PC-9 (cell line): ENCODE results near the gene HS3ST6. TPM values are rescaled to one million over a fixed set of nuclear protein-coding genes. Genes with fewer than 3 reads are reported as not detected.
"Not testable (repeated sequence)": the region's sequence is repeated elsewhere in the genome, so short reads cannot be mapped to it uniquely, and the experiment has no call there.

Source experiments
- BruUV-seq: library from RNA; stranded (reverse); fragments of 400-500 nt; replicated peaks from 2 replicates; lab custom pipeline; 2021; lab: Mats Ljungman, UMichigan
- CTCF ChIA-PET: fragments of 300-600 bp; sonication (Branson Sonifier 250); formaldehyde crosslinking; loops from one replicate; lab custom pipeline; 2022; ENCODE audit warnings: antibody characterized with exemption; lab: Charles Lee
- POLR2A ChIA-PET: fragments of 300-600 bp; sonication (Branson Sonifier 250); formaldehyde crosslinking; loops from one replicate; lab custom pipeline; 2022; ENCODE audit warnings: antibody characterized with exemption; ENCODE audit not compliant: unreplicated experiment; lab: Charles Lee
- DNase-seq, 2 experiments: peaks; one replicate each; pipeline versions ENCODE4 v3.0.0 to v3.0.0-alpha.2; 2015 to 2022; ENCODE audit warnings: mixed read lengths in 1 of 2
- H2AFZ ChIP-seq: fragments of 200-600 bp; sonication (generic); 2 replicates; pipeline ENCODE4 v1.8.1; 2017; ENCODE audit warnings: antibody characterized with exemption
- H3F3A ChIP-seq: fragments of 200-600 bp; sonication (generic); 2 replicates; pipeline ENCODE4 v1.8.1; 2017; ENCODE audit warnings: antibody characterized with exemption, mild to moderate bottlenecking, low read depth; ENCODE audit not compliant: insufficient read depth
- H3K27ac ChIP-seq: fragments of 200-600 bp; sonication (generic); 2 replicates; pipeline ENCODE4 v1.6.1; 2016; ENCODE audit warnings: mixed run types
- H3K27me3 ChIP-seq: fragments of 200-600 bp; sonication (generic); 2 replicates; pipeline ENCODE4 v1.6.1; 2016; ENCODE audit warnings: low read depth, mixed run types; ENCODE audit not compliant: insufficient read depth
- H3K36me3 ChIP-seq: fragments of 200-600 bp; sonication (generic); 2 replicates; pipeline ENCODE4 v1.6.1; 2016; ENCODE audit warnings: low read depth, mixed run types
- H3K4me1 ChIP-seq: fragments of 200-600 bp; sonication (generic); replicated peaks from 2 replicates; pipeline ENCODE4 v1.6.1; 2016; ENCODE audit warnings: mixed run types; ENCODE audit not compliant: insufficient read depth
- H3K4me2 ChIP-seq: fragments of 200-600 bp; sonication (generic); 2 replicates; pipeline ENCODE4 v1.6.1; 2017; ENCODE audit warnings: mixed run types
- H3K4me3 ChIP-seq: fragments of 200-600 bp; sonication (generic); 2 replicates; pipeline ENCODE4 v1.6.1; 2016; ENCODE audit warnings: mixed run types
- H3K79me2 ChIP-seq: fragments of 200-600 bp; sonication (generic); 2 replicates; pipeline ENCODE4 v1.6.1; 2017; ENCODE audit warnings: low read depth, mixed run types
- H3K9me2 ChIP-seq: fragments of 200-600 bp; sonication (generic); 2 replicates; pipeline ENCODE4 v1.8.1; 2017; ENCODE audit warnings: mild to moderate bottlenecking; ENCODE audit not compliant: insufficient read depth
- H3K9me3 ChIP-seq: fragments of 200-600 bp; sonication (generic); 2 replicates; pipeline ENCODE4 v1.8.1; 2016; ENCODE audit warnings: low read depth; ENCODE audit not compliant: insufficient read depth
- H4K20me1 ChIP-seq: fragments of 200-600 bp; sonication (generic); 2 replicates; pipeline ENCODE4 v1.8.1; 2017; ENCODE audit not compliant: insufficient read depth
- EZH2 ChIP-seq: fragments of 200-600 bp; sonication (generic); IDR thresholded peaks from 2 replicates; pipeline ENCODE4 v1.8.0; 2017; ENCODE audit warnings: antibody characterized with exemption, low read depth
- intact Hi-C: fragments of 100-400 bp; cut with micrococcal nuclease; formaldehyde crosslinking; loops from one replicate; pipeline ENCODE4 v1.10.0; 2022; ENCODE audit not compliant: unreplicated experiment
- total RNA-seq: library from RNA; stranded (reverse); gene quantifications from 2 replicates; pipeline ENCODE4 v1.2.3, GENCODE V29; 2021
- TF ChIP-seq, protein P1 (sequence below): fragments of 200-600 bp; sonication (generic); conservative IDR thresholded peaks from 2 replicates; pipeline ENCODE4 v1.6.1; 2017; ENCODE audit warnings: mixed run types, antibody characterized with exemption, mild to moderate bottlenecking, moderate library complexity

The HS3ST6 gene
- total RNA-seq, 1 experiment from 2014 or later, result not detected

DNA sequence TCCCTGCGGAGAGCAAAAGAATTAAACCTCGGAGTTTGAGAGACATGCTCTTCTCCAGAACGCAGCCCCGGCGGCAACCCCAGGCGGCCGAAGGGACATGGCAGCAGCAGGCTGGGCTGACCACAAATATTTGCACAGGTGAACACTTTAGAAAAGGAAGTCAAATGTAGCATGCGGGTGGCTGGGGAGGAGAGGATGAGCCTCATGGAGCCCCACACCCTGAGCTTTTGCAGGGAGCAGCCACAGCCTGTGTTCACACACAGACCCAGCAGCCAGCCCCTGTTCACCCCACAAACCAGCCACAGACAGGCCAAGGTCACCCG lies 17.8 kb downstream of the HS3ST6 start:
- Histone ChIP-seq H3K27ac (no peak overlapping the region), H3K9me2 (no peaks in the 10 kb centered on the region), H3K4me1 (peaks cover 14% of the 10 kb centered on the region), H3K9me3 (no peaks in the 10 kb centered on the region), H4K20me1 (no peaks in the 10 kb centered on the region), H3K79me2 (no peaks in the 10 kb centered on the region), H3K4me3 (peak overlapping the region; percentile 35; the same call in 1 of the 2 replicates), H3K27me3 (no peaks in the 10 kb centered on the region), H3F3A (peaks cover 14% of the 10 kb centered on the region; the same call in 1 of the 2 replicates), H3K4me2 (peak overlapping the region; percentile 71), H2AFZ (peak overlapping the region; percentile 54; the same call in 1 of the 2 replicates), H3K36me3 (no peaks in the 10 kb centered on the region)
- POLR2A ChIA-PET, result no interaction called here
- intact Hi-C loops, result no loop called here
- BruUV-seq, result no TSS peak
- no peak for TF ChIP-seq EZH2
- TF ChIP-seq, protein P1, sequence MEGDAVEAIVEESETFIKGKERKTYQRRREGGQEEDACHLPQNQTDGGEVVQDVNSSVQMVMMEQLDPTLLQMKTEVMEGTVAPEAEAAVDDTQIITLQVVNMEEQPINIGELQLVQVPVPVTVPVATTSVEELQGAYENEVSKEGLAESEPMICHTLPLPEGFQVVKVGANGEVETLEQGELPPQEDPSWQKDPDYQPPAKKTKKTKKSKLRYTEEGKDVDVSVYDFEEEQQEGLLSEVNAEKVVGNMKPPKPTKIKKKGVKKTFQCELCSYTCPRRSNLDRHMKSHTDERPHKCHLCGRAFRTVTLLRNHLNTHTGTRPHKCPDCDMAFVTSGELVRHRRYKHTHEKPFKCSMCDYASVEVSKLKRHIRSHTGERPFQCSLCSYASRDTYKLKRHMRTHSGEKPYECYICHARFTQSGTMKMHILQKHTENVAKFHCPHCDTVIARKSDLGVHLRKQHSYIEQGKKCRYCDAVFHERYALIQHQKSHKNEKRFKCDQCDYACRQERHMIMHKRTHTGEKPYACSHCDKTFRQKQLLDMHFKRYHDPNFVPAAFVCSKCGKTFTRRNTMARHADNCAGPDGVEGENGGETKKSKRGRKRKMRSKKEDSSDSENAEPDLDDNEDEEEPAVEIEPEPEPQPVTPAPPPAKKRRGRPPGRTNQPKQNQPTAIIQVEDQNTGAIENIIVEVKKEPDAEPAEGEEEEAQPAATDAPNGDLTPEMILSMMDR, result no peak
- CTCF ChIA-PET, result no interaction called here
- peak; percentile 53 to 57 for DNase-seq

DNA sequence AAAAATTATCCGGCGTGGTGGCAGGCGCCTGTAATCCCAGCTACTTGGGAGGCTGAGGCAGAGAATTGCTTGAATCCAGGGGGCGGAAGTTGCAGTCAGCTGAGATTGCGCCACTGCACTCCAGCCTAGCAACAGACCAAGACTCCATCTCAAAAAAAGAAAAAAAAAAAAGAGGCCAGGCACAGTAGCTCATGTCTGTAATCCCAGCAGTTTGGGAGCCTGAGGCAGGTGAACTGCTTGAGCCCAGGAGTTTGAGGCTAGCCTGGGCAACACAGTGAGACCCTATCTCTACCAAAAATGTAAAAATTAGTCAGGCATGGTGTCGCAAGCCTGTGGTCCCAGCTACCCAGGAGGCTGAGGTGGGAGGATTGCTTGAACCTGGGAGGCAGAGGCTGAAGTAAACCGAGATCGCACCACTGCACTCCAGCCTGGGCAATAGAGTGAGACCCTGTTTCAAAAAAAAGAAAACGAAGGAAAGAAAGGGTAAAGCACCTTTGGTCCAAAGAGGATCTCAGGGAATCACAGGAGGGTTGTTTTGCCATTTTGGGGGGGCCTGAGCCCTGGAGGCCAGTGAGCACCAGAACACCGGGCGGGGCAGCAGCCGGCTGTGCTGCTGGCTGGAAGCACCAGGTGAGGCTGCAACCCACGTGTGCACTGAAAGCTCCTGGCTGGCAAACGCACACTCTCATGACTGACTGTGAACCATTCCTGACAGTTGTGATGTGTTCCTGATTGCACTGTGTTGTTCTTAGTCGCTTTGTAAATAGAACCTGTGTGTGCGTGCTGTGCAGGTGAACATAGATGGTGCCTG lies 18.4 kb downstream of the HS3ST6 start:
- peak overlapping the region; percentile 71 for H3K4me2 ChIP-seq
- ChIA-PET CTCF (no interaction called here), POLR2A (interaction anchor here (0.7 kb wide), 1 partner anchor 22 kb away, joined by 4 read pairs; no protein-coding TSS in a partner anchor)
- no peaks in the 10 kb centered on the region for H3K36me3 ChIP-seq
- H3K27ac ChIP-seq, result no peak overlapping the region
- intact Hi-C loops, result no loop called here
- H3K79me2 ChIP-seq, result no peaks in the 10 kb centered on the region
- no peaks in the 10 kb centered on the region for H3K9me3 ChIP-seq
- no peak for DNase-seq
- H3K9me2 ChIP-seq, result no peaks in the 10 kb centered on the region
- TF ChIP-seq, protein P1, result no peak
- TF ChIP-seq EZH2, result no peak
- H2AFZ ChIP-seq, result peak overlapping the region; percentile 54; the same call in 1 of the 2 replicates
- no peaks in the 10 kb centered on the region for H4K20me1 ChIP-seq
- no peaks in the 10 kb centered on the region for H3K27me3 ChIP-seq
- BruUV-seq, result no TSS peak
- H3K4me3 ChIP-seq, result peak overlapping the region; percentile 35; the same call in 1 of the 2 replicates
- peaks cover 14% of the 10 kb centered on the region for H3K4me1 ChIP-seq
- H3F3A ChIP-seq, result peaks cover 14% of the 10 kb centered on the region; the same call in 1 of the 2 replicates

DNA sequence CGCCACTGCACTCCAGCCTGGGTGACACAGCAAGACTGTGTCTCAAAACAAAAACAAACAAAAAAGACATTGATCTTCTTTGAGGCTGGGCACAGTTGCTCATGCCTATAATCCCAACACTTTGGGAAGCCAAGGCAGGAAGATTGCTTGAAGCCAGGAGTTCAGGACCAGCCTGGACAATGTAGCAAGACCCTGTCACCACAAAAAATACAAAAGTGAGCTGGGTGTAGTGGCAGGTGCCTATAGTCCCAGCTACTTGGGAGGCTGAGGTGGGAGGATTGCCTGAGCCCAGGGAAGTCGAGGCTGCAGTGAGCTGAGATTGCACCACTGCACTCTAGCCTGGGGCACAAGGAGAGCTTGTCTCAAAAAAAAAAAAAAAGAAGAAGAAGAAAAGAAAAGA lies 20.5 kb downstream of the HS3ST6 start:
- H4K20me1 ChIP-seq, H3K4me2 ChIP-seq, BruUV-seq, H3K79me2 ChIP-seq, H3K9me2 ChIP-seq, DNase-seq, H3K27me3 ChIP-seq, H3K9me3 ChIP-seq, H3K4me3 ChIP-seq, H2AFZ ChIP-seq, H3K27ac ChIP-seq, H3K36me3 ChIP-seq, intact Hi-C loops: not testable (repeated sequence)
- CTCF ChIA-PET, result interaction anchor here (0.6 kb wide), 1 partner anchor 18 kb away, joined by 4 read pairs; no protein-coding TSS in a partner anchor
- POLR2A ChIA-PET, result interaction anchor here (0.6 kb wide), 1 partner anchor 95 kb away, joined by 4 read pairs; no protein-coding TSS in a partner anchor
- H3K4me1 ChIP-seq, result peaks cover 21% of the 10 kb centered on the region
- peaks cover 14% of the 10 kb centered on the region; the same call in 1 of the 2 replicates for H3F3A ChIP-seq
